SK-N-SH (cell line): Measurements from ENCODE around the gene KBTBD13.

Experiments used
- FOXJ3 ChIP-seq: sonication (generic); formaldehyde crosslinking; IDR thresholded peaks from 2 replicates; pipeline ENCODE4 v1.5.1; 2020; ENCODE audit warnings: mild to moderate bottlenecking, missing genetic modification reagents
- MXI1 ChIP-seq: IDR thresholded peaks from 2 replicates; pipeline ENCODE4 v1.6.1; 2012; ENCODE audit warnings: mild to moderate bottlenecking, low read depth, low read length, improper control_type of control experiment
- RAD21 ChIP-seq: IDR thresholded peaks from 2 replicates; pipeline ENCODE4 v1.6.1; 2012; ENCODE audit warnings: mild to moderate bottlenecking, low read length
- TAF1 ChIP-seq: IDR thresholded peaks from 2 replicates; pipeline ENCODE4 v1.6.1; 2012; ENCODE audit warnings: low read depth, mild to moderate bottlenecking, low read length, moderate library complexity, borderline replicate concordance
- TF ChIP-seq, protein P1 (sequence below): fragments of 200-600 bp; sonication (generic); IDR thresholded peaks from 2 replicates; pipeline ENCODE4 v1.6.1; 2017; ENCODE audit warnings: antibody characterized with exemption, mild to moderate bottlenecking, moderate library complexity
- TF ChIP-seq, protein P2 (sequence below): IDR thresholded peaks from 2 replicates; pipeline ENCODE4 v1.4.0; 2012; ENCODE audit warnings: low read depth

DNA sequence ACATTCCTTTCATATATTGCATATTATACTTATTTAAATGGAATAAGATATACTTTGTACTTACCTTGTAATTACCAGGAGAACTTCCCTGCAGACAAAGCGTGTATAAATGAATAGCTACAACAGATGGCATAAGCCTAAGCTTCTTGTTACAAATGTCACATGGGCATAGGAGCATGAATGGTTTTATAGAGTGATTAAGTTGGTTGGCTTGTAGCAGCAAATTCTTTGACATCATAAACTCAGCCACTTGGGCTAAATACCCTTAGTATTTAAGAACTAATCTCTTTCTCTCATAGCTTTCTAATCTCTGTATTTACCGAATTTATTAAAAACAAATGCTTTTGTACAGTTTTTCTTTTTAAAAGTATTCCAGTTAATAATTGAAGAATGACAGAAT, 38.5 kb downstream of the KBTBD13 start, which contains the start of gene UBAP1L:
- TF ChIP-seq, protein P1, sequence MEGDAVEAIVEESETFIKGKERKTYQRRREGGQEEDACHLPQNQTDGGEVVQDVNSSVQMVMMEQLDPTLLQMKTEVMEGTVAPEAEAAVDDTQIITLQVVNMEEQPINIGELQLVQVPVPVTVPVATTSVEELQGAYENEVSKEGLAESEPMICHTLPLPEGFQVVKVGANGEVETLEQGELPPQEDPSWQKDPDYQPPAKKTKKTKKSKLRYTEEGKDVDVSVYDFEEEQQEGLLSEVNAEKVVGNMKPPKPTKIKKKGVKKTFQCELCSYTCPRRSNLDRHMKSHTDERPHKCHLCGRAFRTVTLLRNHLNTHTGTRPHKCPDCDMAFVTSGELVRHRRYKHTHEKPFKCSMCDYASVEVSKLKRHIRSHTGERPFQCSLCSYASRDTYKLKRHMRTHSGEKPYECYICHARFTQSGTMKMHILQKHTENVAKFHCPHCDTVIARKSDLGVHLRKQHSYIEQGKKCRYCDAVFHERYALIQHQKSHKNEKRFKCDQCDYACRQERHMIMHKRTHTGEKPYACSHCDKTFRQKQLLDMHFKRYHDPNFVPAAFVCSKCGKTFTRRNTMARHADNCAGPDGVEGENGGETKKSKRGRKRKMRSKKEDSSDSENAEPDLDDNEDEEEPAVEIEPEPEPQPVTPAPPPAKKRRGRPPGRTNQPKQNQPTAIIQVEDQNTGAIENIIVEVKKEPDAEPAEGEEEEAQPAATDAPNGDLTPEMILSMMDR, result no peak
- no peak for TF ChIP-seq RAD21
- no peak for TF ChIP-seq MXI1
- no peak for TF ChIP-seq FOXJ3 (CRISPR knock-in tag)
- TF ChIP-seq, protein P2, sequence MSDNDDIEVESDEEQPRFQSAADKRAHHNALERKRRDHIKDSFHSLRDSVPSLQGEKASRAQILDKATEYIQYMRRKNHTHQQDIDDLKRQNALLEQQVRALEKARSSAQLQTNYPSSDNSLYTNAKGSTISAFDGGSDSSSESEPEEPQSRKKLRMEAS, result no peak
- TF ChIP-seq TAF1, result no peak
